ENCODE results near the gene GCKR. TPM values are rescaled to one million over a fixed set of nuclear protein-coding genes. Genes with fewer than 3 reads are reported as not detected.
"Not testable (repeated sequence)": the region's sequence is repeated elsewhere in the genome, so short reads cannot be mapped to it uniquely, and the experiment has no call there.

Gene GCKR
- total RNA-seq, 4 donors from 2014 or later, result 0.61 to 0.69 TPM; not detected in 2

GRCh38 chr2:27544143-27544821 lies 47.6 kb downstream of the GCKR start:
- no peak for DNase-seq
- TF ChIP-seq POLR2A (IDR thresholded peaks at IDR 0.05), result no peak
- Histone ChIP-seq H3K36me3 (no peaks in the 10 kb centered on the region), H3K27me3 (no peaks in the 10 kb centered on the region), H3K27ac (no peak overlapping the region), H3K4me3 (no peak overlapping the region), H3K4me1 (no peaks in the 10 kb centered on the region), H3K9me3 (no peaks in the 10 kb centered on the region)
- intact Hi-C loops (cut with DNase I; ENCODE audit: low total_unique reads), result no loop called here

- Histone ChIP-seq H3K27me3 (no peaks in the 10 kb centered on the region), H3K4me3 (no peak overlapping the region), H3K9me3 (no peaks in the 10 kb centered on the region), H3K36me3 (no peaks in the 10 kb centered on the region), H3K4me1 (no peaks in the 10 kb centered on the region), H3K27ac (no peak overlapping the region)
- TF ChIP-seq CTCF (IDR thresholded peaks at IDR 0.05) (no peak), POLR2A (IDR thresholded peaks at IDR 0.05) (no peak)
- no peak for DNase-seq
- intact Hi-C loops (cut with DNase I; ENCODE audit: low total_unique reads), result no loop called here
These were observed 48.9 kb downstream of the GCKR start for GRCh38 chr2:27545348-27546141.

GRCh38 chr2:27549303-27549702 lies 52.7 kb downstream of the GCKR start:
- Histone ChIP-seq H3K27me3 (no peaks in the 10 kb centered on the region), H3K4me1 (no peaks in the 10 kb centered on the region), H3K27ac (no peak overlapping the region), H3K4me3 (no peak overlapping the region), H3K9me3 (no peaks in the 10 kb centered on the region), H3K36me3 (no peaks in the 10 kb centered on the region)
- intact Hi-C loops (cut with DNase I; ENCODE audit: low total_unique reads), result no loop called here
- DNase-seq, result no peak
- no peak for TF ChIP-seq POLR2A (IDR thresholded peaks at IDR 0.05)
- no peak for TF ChIP-seq CTCF (IDR thresholded peaks at IDR 0.05)

- no peaks in the 10 kb centered on the region for H3K4me1 ChIP-seq
- no peaks in the 10 kb centered on the region for H3K27me3 ChIP-seq
- no peak for DNase-seq
- H3K4me3 ChIP-seq, result no peak overlapping the region
- H3K36me3 ChIP-seq, result no peaks in the 10 kb centered on the region
- intact Hi-C loops (cut with DNase I; ENCODE audit: low total_unique reads), result no loop called here
- TF ChIP-seq POLR2A (IDR thresholded peaks at IDR 0.05) (no peak), CTCF (IDR thresholded peaks at IDR 0.05) (no peak)
- H3K9me3 ChIP-seq, result no peaks in the 10 kb centered on the region
- no peak overlapping the region for H3K27ac ChIP-seq
These were observed 54.9 kb downstream of the GCKR start for GRCh38 chr2:27551514-27551913.

- intact Hi-C loops (cut with DNase I; ENCODE audit: low total_unique reads), result no loop called here
- Histone ChIP-seq H3K27me3 (no peaks in the 10 kb centered on the region), H3K4me1 (no peaks in the 10 kb centered on the region), H3K27ac (no peak overlapping the region), H3K4me3 (no peak overlapping the region), H3K36me3 (no peaks in the 10 kb centered on the region), H3K9me3 (no peaks in the 10 kb centered on the region)
- TF ChIP-seq POLR2A (IDR thresholded peaks at IDR 0.05) (no peak), CTCF (IDR thresholded peaks at IDR 0.05) (no peak)
- DNase-seq, result no peak
These were observed 56.3 kb downstream of the GCKR start for GRCh38 chr2:27552941-27553340.

- H3K36me3 ChIP-seq; H3K4me3 ChIP-seq; intact Hi-C loops (cut with DNase I; ENCODE audit: low total_unique reads); H3K9me3 ChIP-seq; H3K4me1 ChIP-seq; DNase-seq; H3K27ac ChIP-seq; H3K27me3 ChIP-seq: not testable (repeated sequence)
These were observed 57.8 kb downstream of the GCKR start for GRCh38 chr2:27554451-27554850.

Measured in uterus (tissue), 4 donors.